UCSD-AML1 (cell line): Measurements from ENCODE around the gene P3H3.

ENCODE experiments used
- DNase-seq: peaks from one replicate; lab custom pipeline; 2025; ENCODE audit not compliant: unreplicated experiment; lab: John Stamatoyannopoulos, UW

P3H3 gene, protein sequence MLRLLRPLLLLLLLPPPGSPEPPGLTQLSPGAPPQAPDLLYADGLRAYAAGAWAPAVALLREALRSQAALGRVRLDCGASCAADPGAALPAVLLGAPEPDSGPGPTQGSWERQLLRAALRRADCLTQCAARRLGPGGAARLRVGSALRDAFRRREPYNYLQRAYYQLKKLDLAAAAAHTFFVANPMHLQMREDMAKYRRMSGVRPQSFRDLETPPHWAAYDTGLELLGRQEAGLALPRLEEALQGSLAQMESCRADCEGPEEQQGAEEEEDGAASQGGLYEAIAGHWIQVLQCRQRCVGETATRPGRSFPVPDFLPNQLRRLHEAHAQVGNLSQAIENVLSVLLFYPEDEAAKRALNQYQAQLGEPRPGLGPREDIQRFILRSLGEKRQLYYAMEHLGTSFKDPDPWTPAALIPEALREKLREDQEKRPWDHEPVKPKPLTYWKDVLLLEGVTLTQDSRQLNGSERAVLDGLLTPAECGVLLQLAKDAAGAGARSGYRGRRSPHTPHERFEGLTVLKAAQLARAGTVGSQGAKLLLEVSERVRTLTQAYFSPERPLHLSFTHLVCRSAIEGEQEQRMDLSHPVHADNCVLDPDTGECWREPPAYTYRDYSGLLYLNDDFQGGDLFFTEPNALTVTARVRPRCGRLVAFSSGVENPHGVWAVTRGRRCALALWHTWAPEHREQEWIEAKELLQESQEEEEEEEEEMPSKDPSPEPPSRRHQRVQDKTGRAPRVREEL

DNA sequence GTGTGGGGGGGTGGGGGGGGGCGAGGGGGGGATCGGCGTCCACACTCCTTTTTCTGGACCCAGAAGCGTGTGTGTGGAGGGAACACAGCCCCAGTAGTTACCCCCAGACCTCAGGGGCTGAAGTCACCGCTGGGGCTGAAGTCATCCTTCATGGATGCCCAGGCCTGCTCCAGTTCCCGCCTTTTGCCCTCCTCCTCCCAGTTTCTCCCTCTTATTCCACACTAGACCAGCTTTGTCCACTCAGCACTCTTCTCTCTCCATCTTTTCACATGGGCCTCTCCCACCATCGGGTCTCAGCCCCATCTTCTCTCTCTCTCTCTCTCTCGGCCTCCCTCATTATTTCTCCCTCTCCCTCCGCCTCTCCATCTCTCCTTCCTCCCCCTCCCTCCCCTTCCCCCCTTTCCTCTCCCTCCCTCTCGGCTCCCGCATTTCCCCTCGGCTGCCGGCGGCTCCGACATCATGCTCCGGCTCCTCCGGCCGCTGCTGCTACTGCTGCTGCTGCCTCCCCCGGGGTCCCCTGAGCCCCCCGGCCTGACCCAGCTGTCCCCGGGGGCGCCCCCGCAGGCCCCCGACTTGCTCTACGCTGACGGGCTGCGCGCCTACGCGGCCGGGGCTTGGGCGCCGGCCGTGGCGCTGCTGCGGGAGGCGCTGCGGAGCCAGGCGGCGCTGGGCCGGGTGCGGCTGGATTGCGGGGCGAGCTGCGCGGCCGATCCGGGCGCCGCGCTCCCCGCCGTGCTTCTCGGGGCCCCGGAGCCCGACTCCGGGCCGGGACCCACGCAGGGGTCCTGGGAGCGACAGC is at the start of gene P3H3:
Gene P3H3, plus strand, starts transcription at position 426 of the 799 bp plus-strand sequence. Its CDS starts 34 bp downstream, at position 460.
- DNase-seq = peak; percentile 47

DNA sequence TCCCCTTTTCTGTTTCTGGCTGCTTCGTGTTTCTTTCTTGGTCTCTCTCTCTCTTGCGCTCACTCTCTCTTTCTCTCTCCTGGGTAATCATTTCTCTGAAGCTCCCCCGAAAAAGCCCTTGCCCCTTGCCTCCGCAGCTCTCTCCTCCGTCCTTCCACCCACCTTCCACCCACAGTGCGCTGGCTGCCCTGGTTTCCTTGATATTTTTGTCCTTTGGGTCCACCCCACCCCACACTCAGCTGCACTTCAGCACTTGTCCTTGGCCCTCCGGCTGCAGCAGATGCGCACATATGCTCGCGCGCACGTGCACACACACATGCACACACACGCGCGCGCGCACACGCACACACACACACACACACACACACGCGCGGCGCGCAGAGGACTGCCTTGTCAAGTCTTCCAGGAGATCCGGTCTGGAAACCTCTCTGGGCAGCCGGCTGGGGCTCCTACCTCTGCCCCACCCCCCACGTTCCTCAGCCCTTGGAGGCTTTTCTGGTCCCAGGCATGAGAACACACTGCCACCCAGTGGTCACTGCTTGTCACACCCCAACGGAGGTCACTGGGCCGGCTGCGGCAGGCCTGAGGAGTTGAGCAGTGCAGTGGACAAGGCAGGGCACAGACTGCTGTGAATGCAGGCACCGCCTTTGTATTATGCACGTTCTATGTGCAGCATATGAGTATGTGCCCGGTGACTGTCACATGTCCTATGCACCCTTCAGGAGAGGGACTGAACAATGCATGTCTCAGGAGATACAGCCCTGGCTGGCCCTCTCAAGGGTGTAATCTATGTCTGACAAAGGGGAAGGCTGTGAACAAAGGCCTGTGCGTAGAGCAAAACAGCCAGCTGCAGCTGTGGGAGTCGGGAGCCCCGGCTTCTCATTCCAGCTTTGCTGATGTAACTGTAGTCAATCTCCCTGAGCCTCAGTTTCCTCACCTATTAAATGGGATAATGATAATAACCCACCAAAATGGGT is 49.3 kb upstream of the P3H3 start:
- peak; percentile 93 for DNase-seq

DNA sequence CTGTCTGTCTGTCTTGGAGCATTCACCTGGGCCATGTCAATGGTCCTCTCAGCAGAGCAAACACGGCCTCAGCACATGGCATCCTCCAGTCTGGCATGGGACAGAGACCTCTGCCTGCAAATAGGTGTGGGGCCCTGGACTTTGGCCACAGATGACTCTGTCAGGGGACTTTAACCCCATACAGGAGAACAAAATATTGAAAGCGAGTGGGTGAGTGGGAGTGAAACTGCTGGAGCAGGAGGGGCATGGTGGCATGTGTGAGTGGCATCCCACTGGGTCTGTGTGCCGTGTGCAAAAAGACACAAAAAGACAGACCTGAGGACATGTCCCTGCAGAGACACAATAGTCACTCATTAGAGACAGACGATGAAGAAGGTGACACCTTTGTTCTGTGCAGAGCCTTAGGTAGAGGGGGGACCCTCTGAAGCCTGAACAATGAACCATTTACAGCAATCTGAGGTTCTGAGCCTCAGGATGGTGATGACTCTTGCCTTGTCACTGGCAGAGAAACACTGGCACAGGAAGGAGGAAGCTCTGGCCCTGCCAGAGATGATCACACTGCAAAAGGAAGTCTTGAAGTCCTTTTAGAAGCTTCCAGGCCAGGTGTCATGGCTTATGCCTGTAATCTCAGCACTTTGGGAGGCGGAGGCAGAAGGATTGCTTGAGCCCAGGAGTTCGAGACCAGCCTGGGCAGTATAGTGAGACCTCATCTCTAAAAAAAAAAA is 48.3 kb upstream of the P3H3 start:
- no peak for DNase-seq

DNA sequence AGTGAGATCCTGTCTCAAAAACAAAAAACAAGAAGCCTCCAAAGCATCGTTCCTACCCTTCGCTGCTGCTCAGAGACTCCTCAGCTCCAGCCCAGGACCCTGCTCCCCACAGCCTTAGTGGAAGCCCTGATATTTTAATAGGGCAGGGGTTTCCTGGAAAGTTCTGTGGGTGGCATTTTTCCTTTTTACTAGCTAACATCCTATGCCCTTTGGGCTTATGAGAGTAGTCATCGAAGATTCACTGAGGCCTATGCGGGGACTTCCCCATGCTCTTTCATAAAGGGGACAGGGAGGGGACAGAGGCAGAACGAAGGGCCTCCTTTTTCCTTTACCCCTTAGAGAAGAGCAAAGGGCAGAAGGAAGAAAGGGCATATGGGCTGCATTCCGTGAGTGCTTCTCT is 47.6 kb upstream of the P3H3 start:
- no peak for DNase-seq

DNA sequence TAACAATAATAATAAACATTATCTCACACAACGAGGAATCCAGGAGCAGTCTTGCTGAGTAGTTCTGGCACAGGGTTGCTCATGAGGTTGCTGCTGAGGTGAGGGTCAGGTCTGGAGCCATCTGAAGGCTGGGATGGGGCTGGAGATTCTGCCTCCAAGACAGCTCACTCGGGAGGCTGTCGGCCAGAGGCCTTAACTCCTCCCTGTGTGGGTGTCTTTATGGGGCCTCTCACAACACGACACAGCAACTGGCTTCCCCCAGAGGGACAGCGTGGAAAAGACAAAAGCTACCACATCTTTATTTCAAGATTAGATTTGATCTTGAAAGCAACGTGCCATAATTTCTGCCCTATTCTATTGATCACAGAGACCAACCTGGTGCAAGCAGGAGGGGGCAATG is 46.1 kb upstream of the P3H3 start:
- DNase-seq = no peak

DNA sequence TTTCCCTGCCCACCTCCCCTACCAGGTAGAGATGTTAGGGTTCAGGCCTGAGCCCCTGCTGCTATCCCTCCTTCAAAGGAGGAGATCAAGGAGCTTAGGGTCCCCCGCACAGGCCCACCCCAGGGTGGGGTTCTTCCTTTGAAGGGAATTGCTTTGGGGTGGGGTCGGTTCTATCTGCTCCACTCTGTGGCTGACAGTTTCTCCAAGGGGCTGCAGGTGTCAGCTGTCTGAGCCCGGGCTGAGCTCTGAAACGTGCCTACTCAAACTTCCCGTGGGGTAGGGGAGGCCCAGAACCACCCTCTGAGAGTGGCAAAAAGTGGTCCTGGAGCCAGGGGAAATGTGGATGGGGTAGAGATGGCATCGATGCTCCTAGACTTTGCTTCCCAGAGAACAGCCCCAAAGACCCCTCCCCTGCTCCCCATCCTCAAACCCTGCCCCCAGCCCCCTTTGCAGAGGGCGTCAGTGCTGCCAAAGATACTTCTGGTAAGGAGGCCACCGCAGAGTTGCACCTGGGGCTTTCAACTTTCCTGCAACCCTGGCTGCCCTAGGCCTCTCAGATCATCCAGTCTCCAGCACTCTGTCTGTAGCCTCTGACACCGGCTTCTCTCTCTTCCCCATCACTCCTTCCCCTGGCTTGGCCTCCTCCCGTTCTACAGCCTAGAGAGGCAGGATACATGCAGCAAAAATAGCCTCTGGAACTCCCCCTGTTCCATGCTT is 45.2 kb upstream of the P3H3 start:
- no peak for DNase-seq

DNA sequence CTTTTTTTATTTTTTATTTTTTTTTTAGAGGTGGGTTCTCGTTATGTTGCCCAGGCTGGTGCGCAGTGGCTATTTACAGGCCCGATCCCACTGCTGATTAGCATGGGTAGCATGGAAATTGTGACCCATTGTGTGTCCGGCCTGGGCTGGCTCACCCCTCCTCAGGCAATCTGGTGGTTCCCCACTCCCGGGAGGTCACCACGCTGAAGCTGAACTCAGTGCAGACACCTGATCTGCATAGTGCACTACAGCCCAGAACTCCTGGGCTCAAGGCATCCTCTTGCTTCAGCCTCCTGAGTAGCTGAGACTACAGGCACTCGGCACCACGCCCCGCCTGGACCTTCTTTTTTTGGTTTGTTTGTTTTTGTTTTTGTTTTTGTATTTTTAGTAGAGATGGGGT is 44.4 kb upstream of the P3H3 start:
- DNase-seq = no peak

DNA sequence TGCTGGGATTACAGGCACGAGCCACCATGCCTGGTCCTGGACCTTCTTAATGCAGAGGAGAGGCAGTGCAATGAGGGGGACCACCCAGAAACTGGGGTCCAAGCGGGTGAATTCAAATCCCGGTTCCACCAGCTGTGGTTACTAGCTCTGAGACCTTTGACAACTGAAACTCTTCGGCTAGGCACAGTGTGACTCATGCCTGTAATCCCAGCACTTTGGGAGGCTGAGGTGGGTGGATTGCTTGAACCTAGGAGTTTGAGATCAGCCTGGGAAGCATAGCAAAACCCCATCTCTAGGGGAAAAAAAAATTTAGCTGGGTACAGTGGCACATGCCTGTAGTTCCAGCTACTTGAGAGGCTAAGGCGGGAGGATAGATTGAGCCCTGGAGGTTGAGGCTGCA is 43.9 kb upstream of the P3H3 start:
- DNase-seq = no peak

DNA sequence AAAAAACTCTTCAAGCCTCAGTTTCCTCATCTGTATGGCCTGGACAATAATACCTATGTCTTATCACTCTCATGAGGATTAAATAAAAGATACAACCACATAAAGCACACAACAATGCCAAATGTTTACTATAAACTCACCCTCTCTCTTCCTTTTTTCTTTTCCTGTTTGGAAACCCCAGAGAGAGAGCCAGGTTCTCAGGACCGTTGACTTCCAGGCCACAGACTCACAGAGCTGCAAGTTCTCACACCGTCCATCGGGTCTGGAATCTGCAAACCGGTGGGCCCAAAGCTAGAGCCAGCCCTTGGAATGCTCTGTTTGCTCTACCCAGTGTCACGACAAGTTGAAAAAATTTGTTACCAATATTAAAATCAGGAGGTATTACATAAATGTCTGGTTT is 43.4 kb upstream of the P3H3 start:
- no peak for DNase-seq

DNA sequence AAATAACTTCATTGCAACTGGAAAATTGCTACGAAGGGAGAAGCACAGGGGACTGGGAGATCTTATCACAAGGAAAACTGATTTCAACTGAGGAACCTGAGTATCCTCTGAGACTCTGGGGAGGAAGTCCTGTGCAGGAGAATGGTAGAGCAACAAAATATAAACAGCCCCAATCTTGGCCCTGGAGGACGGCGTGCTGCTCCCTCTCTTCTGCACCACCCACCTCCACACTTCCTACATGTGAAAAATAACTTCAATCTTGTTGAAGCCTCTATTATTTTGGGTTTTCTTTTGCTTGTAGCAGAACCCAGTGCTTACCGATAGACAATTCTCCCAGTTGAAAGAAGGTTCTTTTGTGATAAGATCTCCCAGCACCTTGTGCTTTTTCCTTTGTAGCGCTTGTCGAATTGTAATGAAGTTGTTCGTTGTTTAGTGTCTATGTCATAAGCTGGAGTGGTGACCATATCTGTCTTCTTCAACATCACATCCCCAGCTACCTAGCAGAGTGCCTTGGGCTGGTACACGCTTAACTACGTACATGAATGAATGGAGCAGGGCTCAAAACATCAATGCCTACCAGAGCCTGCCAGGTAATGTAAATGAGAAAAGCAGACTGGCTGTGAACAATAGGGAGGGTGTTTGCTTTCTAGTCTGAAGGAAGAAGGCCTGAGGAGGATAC is 41.7 kb upstream of the P3H3 start:
- DNase-seq = no peak

DNA sequence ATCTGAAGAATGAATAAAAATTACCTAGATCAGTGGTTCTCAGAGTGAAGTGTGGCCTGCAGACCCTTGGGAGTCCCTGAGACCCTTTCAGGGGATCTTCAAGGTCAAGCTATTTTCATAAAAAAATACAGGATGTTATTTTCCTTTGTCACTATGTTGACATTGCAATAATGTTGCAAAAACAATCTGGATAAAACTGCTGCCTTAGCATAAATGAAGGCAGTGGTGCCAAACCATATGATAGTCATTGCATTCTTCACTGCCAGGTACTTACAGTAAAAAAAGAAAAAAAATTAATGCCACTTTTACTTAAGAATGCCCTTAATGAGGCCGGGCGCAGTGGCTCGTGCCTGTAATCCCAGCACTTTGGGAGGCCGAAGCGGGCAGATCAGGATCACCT is 40.9 kb upstream of the P3H3 start:
- DNase-seq = no peak

DNA sequence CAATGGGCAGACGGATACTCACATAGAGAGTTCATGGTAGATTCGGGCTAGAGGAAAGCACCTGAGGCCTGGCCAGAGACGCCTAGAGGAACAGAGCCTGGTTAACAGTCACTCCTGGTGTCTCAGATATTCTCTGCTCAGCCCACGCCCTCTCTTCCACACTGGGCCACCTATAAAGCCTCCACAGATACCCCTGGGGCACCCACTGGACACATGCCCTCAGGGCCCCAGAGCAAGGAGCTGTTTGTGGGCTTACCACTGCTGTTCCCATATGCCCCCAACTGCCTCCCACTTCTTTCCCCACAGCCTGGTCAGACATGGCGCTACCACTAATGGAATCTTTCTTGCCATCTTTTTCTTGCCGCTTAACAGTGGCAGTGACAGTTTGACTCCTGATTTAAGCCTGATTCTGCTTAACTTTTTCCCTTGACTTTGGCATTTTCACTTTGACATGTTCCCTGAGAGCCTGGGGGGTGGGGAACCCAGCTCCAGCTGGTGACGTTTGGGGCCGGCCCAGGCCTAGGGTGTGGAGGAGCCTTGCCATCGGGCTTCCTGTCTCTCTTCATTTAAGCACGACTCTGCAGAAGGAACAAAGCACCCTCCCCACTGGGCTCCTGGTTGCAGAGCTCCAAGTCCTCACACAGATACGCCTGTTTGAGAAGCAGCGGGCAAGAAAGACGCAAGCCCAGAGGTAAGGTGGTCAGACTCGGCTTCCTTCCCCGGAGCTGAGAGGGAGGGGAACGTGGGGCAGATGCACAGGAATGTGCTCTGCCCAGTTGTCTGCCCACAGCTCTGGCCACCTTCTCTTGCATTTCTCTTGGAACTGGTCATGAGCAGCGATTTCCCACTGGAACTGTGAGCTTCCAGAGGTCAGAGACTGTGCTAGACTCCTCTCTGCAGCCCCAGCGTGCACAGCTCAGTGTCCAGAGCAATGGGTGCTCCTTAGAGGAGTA is 39.0 kb upstream of the P3H3 start, which contains the start of gene CD4:
Gene CD4, plus strand, starts transcription at position 557 of the 953 bp plus-strand sequence. CDS start 10,611 bp downstream, outside the sequence.
- DNase-seq = peak; percentile 83

DNA sequence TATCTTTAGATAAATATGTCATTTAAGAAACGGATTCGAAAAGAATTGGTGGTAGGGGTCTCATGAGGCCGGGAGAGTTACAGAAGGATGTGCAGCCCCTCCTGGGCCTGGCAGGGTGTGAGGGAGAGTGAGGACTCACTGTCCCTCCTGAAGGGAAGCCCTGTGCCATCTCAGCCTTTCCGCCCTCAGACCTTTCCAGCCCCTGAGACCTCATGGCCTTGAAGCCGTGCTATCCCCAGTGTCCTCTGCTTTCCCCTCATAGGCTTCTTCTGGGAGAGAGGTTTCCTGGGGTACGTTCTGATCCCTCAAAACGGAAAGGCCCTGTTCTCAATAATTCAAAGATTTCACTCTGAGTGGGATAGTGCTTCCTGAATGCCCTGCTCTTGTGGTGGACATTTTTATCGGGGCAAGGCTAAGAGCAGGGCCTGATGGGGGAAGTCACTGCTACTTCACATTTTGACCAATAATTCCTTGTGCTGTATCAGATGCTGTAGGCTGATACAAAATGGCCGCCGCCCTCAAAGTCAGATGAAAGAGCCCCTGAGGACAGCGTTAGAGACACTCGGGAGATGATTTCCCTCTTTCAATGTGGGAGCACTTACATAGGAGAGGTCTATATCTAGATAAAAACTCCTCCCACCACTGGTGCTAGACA is 37.6 kb upstream of the P3H3 start:
- DNase-seq = peak; percentile 56

DNA sequence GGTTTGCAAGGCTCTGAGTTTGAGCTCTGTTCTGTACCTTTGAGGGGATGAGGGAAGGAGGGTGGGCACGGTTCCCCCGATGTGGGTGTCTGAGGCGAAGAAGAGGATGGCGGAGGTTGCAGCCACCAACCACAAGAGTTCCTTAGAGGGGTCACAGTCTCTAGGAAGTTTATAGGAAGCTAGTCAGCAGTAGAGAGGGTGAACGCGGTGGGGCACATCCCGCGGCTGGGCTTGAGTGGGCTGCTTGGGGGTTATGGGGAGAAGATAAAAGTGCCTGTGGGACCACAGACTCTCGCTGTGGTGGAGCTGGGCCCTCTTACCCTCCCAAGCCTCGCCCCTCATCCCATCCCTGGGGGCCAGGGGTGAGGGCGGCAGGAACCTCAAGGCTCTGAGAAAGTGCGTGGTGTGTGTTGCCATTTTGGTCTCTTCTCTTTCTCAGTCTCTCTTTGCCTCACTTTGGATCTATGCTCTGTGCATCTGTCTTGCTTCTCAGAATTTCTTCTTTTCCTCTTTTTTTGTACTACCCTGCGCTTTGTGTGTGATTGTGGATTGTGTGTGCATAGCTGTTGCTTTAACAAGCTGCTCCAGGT is 36.2 kb upstream of the P3H3 start:
- peak; percentile 37 for DNase-seq

DNA sequence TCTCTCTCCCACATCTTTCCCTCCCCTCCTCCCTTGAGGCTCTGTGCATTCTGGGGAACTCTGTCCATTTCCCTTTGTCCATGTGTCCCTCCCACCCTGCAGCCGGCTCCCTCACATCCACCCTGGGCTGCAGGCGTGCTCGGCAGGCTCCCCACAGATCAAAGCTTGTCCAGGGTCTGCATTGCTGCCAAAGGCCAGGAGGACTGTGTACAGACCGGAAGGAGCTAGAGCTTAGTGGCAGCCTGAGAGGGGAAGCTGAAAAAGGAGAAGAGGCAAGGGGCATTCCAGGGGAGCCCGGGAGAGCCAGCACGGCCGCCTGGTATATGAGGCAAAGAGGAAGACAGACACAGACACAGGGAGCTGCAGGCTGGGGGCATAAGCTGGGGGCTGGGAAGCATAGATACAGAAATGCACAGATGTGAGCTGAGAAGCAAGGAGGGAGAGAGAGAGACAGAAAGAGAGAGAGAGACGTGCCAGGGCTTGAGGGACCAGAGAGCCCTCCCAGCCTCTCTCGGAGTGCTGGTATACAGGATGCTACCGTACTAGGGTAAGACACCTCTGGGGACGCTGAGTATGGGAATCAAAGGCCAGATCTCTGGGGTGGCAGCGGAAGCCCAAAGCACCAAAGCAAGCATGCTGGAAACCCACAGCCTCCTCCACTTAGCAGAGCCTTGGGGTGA is 35.5 kb upstream of the P3H3 start:
- DNase-seq = peak; percentile 69

DNA sequence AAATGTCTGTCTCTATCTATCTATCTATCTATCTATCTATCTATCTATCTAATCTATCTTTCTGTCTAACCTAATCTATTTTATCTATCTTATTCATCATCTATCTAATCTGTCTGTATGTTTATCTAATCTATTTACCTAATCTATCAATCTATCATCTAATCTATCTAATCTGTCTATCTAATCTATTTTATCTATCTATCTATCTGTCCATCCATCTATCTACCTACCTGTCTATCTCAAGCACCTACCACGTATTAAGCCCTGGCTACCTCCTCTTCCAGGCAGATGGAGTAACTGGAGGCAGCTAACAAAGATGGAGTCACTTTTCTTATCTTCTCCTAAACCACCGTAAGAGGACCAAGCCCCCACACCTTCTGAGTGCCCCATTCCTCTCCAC is 33.1 kb upstream of the P3H3 start:
- no peak for DNase-seq
